H4 (cell line): ENCODE results near the gene UQCC2. TPM values are rescaled to one million over a fixed set of nuclear protein-coding genes. Genes with fewer than 3 reads are reported as not detected.

Experiments used
- DNase-seq: peaks from one replicate; pipeline ENCODE4 v3.0.0-alpha.2; 2015; ENCODE audit warnings: low spot score
- total RNA-seq: library from RNA; depleted of rRNA; stranded (reverse); fragments of >200 nt; shearing (Covaris generic); gene quantifications from 2 replicates; pipeline ENCODE4 v1.2.3, GENCODE V29; 2014

The UQCC2 gene
- total RNA-seq, 1 experiment from 2014 or later = 55.1 TPM

- DNase-seq = peak; percentile 62
Measured at GRCh38 chr6:33744001-33744848, 32.7 kb upstream of the UQCC2 start.

DNA sequence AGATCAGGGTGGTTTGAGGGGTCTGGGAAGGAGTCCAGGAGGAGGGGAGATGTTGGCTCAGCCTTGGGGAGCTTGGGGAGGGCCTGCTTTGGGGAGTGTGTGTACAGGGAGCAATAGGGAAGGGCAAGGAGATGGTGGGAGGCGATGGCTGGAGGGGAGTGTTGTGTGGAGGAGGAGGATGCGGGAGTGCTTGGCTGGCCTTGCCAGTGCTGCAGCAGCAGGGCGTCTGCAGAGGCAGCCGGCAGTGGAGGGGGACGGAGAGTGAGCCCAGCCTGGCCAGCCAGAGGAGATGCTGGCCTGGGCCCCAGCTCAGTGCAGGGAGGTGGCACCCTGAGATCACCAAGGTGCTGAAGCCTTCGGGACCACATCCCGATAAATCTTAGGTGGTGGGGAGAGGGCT, 31.3 kb upstream of the UQCC2 start:
- DNase-seq = no peak

- no peak for DNase-seq
Measured at GRCh38 chr6:33742092-33742491, 30.6 kb upstream of the UQCC2 start.

GRCh38 chr6:33740794-33741193, 29.3 kb upstream of the UQCC2 start:
- no peak for DNase-seq

- no peak for DNase-seq
Measured at GRCh38 chr6:33740204-33740608, 28.7 kb upstream of the UQCC2 start.

DNA sequence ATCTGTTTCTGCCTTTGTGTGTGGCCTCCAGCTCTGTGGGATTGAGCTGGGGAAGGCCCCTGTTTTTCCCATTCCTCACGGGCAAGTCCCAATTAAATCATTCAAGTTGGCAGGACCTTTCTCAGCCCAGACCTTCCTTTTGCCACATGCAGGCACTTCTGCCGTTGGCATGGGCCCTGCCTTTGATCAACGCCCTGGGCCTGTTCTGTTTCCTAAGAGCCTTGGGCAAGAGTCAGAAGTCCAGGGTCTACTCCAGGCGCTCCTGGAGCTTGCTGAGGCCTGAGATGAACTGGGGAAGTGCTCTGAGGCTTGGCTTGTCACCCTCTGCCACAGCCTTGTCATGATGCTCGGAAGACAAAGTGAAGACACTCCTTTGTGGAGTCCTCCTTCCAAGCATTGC, 28.1 kb upstream of the UQCC2 start:
- DNase-seq = no peak

DNA sequence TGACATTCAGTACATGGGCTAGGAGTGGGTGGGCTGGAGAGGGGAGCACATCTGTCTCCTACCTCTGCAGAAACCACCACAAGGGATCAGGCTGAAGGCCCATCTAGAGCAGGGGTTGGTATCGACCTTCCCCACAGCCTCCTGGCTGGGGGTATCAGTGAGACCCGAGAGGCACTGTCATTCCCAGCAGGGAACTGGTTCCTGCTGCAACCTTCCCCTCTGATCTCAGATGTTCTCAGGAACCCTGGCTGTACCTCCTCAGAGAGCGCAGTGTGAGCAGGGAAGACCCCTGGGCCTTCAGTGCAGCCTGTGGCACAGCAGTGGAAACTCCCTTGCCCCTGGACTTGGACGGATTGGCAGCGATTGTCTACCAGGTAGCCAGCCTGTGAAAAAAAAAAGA, 27.4 kb upstream of the UQCC2 start:
- DNase-seq = no peak

DNA sequence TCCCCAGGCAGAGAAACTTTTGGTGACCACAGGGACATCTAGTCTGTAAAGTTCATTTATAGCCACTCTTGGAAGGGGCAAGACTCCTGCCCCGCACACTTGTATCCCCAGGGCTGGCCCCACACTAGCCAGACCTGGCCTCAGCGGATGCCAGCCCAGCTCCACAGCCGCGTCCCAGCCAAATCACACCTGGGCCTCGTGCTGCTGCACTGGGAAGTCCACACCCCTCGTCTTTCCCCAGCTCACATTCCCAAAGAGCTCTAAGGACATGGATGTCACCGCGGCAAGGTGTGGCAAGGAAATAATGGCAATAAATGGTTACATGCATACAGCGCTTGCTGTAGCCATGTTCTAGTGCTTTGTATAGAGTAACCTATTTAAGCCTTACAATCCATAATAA, 26.7 kb upstream of the UQCC2 start:
- no peak for DNase-seq

DNA sequence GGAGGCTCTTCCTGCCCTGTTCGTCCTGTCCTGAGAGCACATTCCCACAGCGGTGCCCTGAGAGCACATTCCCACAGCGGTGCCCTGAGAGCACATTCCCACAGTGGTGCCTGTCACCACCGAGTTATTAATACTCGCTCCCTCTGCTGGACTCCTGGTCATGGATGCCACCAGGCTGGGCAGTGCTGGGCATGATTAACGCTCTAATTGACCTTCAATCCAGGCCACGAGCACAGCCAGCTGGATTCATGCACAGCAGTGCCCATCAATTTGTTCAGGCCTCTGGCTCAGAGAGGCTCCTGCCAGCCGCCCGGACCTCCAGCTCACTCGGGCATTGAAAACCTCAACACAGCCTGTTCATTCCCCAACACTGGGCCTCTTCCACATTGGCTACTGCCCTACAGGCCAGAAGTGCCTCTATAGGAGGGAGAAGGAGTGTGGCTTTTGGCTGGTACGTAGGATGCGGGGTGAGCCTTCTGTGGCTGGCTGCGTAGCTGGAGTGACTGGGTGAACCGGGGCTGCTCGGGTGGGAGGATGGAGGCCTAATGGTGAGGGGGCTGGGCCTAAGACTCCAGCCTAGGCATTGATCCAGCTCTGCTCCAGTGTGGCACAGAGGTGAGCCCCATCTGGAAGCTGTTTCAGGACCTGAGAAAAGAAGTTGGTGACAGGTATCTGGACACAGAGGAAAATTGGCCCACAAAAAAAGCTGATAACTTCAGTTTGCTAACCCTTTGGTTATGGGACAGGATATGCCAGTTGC, 25.9 kb upstream of the UQCC2 start:
- no peak for DNase-seq

- no peak for DNase-seq
Measured at GRCh38 chr6:33735216-33735615, 23.7 kb upstream of the UQCC2 start.

DNA sequence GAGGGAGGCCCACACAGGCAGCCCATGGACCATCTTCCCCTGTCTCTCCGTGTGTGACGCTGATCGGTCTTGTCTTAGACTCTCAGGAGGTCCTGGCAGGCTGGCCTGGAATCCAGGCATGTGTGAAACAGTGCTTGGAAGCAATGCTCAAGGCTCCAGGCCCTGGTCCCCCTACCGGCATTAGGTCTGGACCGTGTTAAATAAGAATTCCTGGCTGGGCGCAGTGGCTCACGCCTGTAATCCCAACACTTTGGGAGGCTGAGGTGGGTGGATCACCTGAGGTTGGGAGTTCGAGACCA, 22.2 kb upstream of the UQCC2 start:
- no peak for DNase-seq

DNA sequence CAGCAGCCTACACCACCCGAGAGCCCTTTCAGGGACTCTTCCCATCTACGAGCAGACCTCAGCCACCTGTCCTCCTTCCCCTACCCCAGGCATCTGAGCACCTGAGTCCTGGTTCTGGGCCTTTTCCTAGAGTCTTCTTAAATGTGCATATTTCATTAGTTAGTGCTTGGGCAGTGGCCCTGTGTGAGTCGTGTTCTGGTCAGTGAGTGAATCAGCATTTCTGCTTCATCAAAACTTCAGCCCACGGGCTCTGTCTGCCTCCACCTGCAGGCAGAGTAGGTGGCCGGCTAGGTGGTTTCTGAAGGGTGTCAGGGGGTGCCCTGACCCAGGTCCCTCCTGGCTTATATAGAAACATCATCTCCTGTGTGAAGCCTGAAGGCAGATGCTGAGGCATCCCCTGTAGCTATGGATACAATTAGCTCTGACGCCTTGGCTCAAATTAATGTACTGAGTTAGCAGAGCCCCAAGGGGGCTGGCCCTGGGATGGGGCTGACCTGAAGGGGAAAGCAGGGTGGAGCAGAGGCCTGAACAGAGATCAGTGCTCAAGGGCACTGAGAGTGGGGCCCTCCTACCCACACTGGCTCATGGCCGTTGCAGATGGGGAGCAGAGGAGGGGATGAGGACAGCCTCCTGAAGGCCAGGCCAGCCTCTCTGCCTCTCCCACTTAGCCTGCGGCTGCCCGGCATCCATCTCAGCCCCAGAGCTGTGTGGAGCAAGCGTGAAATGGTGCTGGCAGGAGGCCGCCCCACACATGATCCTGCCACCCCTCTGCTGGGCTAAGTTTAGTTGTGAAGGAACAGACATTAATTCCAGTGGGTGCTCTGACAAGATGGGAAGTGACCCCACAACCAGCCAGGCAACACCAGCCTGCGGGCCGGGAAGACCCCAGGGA, 21.6 kb upstream of the UQCC2 start:
- no peak for DNase-seq

GRCh38 chr6:33732385-33732784, 20.9 kb upstream of the UQCC2 start:
- no peak for DNase-seq

- DNase-seq = no peak
Measured at GRCh38 chr6:33731751-33732282, 20.3 kb upstream of the UQCC2 start.

DNA sequence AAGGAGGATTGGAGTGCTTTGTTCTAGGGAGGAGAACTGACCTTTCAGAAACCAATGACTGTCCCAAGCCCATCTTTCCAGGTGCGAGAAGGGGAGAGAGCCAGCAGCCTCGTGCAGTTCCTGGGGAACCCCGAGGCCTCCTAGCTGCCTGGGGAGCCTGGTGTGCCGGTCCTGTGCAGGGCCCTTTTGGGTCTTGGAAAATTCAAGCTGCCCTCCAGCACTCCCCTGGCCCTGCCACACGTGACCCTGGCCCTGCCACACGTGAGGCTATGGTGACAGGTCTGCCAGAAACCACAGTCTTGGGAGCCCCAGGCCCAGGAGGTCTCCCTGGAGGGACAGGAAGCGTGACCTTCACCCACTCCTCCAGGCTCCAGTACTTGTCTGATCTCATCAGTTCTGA, 19.5 kb upstream of the UQCC2 start:
- no peak for DNase-seq

- no peak for DNase-seq
Measured at GRCh38 chr6:33730611-33731010, 19.1 kb upstream of the UQCC2 start.

DNA sequence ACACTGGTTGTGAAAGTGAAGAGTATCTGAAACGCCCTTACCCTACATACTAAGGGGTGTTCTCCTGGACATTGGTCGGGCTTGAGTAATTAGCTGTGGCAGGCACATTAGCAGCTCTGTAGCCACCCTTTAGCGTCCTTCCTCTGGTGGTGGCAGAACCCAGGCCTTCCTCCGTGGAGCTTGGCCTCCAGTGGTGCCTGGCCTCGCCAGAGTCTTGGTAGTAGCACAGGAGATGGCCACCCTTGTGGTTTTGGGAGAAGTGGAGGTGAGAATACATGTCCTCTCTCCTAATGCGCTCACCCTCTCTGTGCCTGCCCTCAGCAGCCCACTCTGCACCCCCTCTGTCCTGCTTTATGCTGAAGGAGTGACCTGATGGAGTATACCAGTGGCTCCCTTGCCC, 17.6 kb upstream of the UQCC2 start:
- no peak for DNase-seq

DNA sequence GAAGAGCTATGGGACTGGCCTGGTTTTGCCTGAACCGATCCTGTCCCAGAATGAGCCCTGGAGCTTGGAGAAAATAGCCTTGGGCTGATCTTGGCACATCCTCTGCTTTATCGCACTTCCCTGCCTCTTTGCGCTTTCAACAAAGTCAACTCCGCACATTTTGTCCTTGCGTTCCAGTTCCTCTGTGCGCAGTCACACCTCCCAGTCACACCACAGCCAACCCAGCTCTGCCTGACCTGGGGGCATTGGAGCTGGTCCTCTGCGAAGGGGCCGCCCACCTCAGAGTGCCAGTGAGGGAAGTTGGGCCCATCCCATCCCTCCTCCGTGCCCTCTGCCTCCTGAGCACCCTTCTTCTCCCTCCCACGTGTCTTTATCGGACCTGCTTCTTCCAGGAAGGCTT, 16.9 kb upstream of the UQCC2 start:
- no peak for DNase-seq

DNA sequence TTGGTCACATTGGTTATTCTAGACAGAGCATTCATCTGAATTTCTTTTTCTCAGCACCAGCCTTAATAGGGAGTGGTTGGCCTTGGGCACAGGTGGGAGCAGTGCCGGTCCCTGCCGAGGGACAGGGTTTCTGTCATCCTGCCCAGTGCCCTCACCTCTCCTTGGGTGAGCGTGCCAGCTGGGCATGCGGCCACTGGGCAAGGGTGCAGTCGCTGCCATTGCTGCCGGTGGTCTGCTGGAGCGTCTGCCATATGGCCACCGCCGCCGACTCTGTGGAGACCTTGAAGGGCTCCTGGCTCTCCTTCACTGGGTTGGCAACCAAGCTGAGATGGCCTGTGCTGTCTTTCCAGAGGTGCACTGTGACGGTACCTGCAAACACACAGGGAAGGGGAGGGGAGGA, 16.4 kb upstream of the UQCC2 start:
- no peak for DNase-seq

DNA sequence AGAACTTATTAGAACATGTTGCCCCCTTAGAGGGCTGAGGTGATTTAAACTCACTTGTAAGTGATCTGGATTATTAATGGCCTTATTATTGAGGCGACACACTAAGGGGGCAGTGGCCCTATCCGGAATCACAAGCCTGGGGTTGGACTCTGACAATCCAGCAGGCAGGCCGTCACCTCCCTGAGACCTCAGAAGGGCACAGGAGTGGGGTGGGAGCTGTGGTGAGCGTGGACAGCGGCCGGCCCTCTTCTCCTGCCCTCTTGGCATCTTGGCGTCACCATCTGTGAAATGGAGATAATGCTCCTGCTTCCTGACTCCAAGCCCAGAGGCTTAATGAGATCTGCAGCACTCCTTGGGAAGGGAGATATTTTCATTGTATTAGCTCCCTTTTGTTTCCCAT, 15.6 kb upstream of the UQCC2 start:
- DNase-seq = no peak

GRCh38 chr6:33726696-33727095, 15.2 kb upstream of the UQCC2 start:
- DNase-seq = no peak
